ENCODE results near the gene ALPK1.

Gene ALPK1

GRCh38 chr4:112377594-112378242 is 80.5 kb downstream of the ALPK1 start:
- H3K9me3 Mint-ChIP-seq, result no peaks in the 10 kb centered on the region
- no peak overlapping the region for H3K27ac Mint-ChIP-seq
- H3K4me1 Mint-ChIP-seq, result no peaks in the 10 kb centered on the region
- no peak for DNase-seq (ENCODE audit: low spot score in 2 of 2)
- no peak overlapping the region for H3K4me3 Mint-ChIP-seq
- H3K36me3 Mint-ChIP-seq, result no peaks in the 10 kb centered on the region
- no peak for ATAC-seq

GRCh38 chr4:112378243-112378620 is 81.1 kb downstream of the ALPK1 start:
- H3K36me3 Mint-ChIP-seq, result no peaks in the 10 kb centered on the region
- no peaks in the 10 kb centered on the region for H3K4me1 Mint-ChIP-seq
- ATAC-seq (no peak), DNase-seq (ENCODE audit: low spot score in 2 of 2) (no peak)
- no peaks in the 10 kb centered on the region for H3K9me3 Mint-ChIP-seq
- no peak overlapping the region for H3K4me3 Mint-ChIP-seq
- no peak overlapping the region for H3K27ac Mint-ChIP-seq

GRCh38 chr4:112378858-112379257 is 81.7 kb downstream of the ALPK1 start:
- Mint-ChIP-seq H3K27ac (no peak overlapping the region), H3K4me1 (no peaks in the 10 kb centered on the region), H3K36me3 (no peaks in the 10 kb centered on the region), H3K9me3 (no peaks in the 10 kb centered on the region), H3K4me3 (no peak overlapping the region)
- DNase-seq (ENCODE audit: low spot score in 2 of 2) (no peak), ATAC-seq (no peak)

- H3K27ac Mint-ChIP-seq, result no peak overlapping the region
These were observed 82.1 kb downstream of the ALPK1 start for GRCh38 chr4:112379306-112379705.

GRCh38 chr4:112381996-112382692 is 85.0 kb downstream of the ALPK1 start:
- H3K27ac Mint-ChIP-seq, result no peak overlapping the region
- ATAC-seq (no peak), DNase-seq (ENCODE audit: low spot score in 2 of 2) (no peak)
- H3K4me1 Mint-ChIP-seq, result no peaks in the 10 kb centered on the region
- no peaks in the 10 kb centered on the region for H3K9me3 Mint-ChIP-seq
- no peak overlapping the region for H3K4me3 Mint-ChIP-seq
- H3K36me3 Mint-ChIP-seq, result no peaks in the 10 kb centered on the region

More at GRCh38 chr4:112379306-112379705, 82.1 kb downstream of the ALPK1 start:
- H3K9me3 Mint-ChIP-seq, result no peaks in the 10 kb centered on the region
- no peaks in the 10 kb centered on the region for H3K4me1 Mint-ChIP-seq
- no peak for ATAC-seq
- no peaks in the 10 kb centered on the region for H3K36me3 Mint-ChIP-seq
- no peak overlapping the region for H3K4me3 Mint-ChIP-seq
- DNase-seq (ENCODE audit: low spot score in 2 of 2), result no peak

- Mint-ChIP-seq H3K27ac (no peak overlapping the region), H3K9me3 (no peaks in the 10 kb centered on the region), H3K36me3 (no peaks in the 10 kb centered on the region), H3K4me3 (no peak overlapping the region), H3K4me1 (no peaks in the 10 kb centered on the region)
- ATAC-seq (no peak), DNase-seq (ENCODE audit: low spot score in 2 of 2) (no peak)
These were observed 88.9 kb downstream of the ALPK1 start for GRCh38 chr4:112386071-112386470.

- no peaks in the 10 kb centered on the region for H3K9me3 Mint-ChIP-seq
- ATAC-seq, result no peak
- no peaks in the 10 kb centered on the region for H3K4me1 Mint-ChIP-seq
- H3K36me3 Mint-ChIP-seq, result no peaks in the 10 kb centered on the region
- DNase-seq (ENCODE audit: low spot score in 2 of 2), result no peak
- H3K4me3 Mint-ChIP-seq, result no peak overlapping the region
- no peak overlapping the region for H3K27ac Mint-ChIP-seq
These were observed 104.9 kb downstream of the ALPK1 start for GRCh38 chr4:112402098-112402497.

GRCh38 chr4:112403101-112403945 is 106.2 kb downstream of the ALPK1 start:
- Mint-ChIP-seq H3K4me3 (no peak overlapping the region), H3K4me1 (no peaks in the 10 kb centered on the region), H3K9me3 (no peaks in the 10 kb centered on the region), H3K27ac (no peak overlapping the region), H3K36me3 (no peaks in the 10 kb centered on the region)
- no peak for ATAC-seq
- no peak for DNase-seq (ENCODE audit: low spot score in 2 of 2)

GRCh38 chr4:112410364-112410763 is 113.2 kb downstream of the ALPK1 start:
- no peaks in the 10 kb centered on the region for H3K9me3 Mint-ChIP-seq
- H3K4me3 Mint-ChIP-seq, result no peak overlapping the region
- ATAC-seq (no peak), DNase-seq (ENCODE audit: low spot score in 2 of 2) (no peak)
- no peak overlapping the region for H3K27ac Mint-ChIP-seq
- no peaks in the 10 kb centered on the region for H3K4me1 Mint-ChIP-seq
- H3K36me3 Mint-ChIP-seq, result peaks cover 3% of the 10 kb centered on the region

GRCh38 chr4:112410804-112411203 is 113.6 kb downstream of the ALPK1 start:
- Mint-ChIP-seq H3K27ac (no peak overlapping the region), H3K4me3 (no peak overlapping the region), H3K36me3 (peaks cover 7% of the 10 kb centered on the region), H3K9me3 (no peaks in the 10 kb centered on the region), H3K4me1 (no peaks in the 10 kb centered on the region)
- DNase-seq (ENCODE audit: low spot score in 2 of 2), result no peak
- no peak for ATAC-seq

- H3K27ac Mint-ChIP-seq, result no peak overlapping the region
- DNase-seq (ENCODE audit: low spot score in 2 of 2) (no peak), ATAC-seq (no peak)
- peaks cover 7% of the 10 kb centered on the region for H3K36me3 Mint-ChIP-seq
- no peaks in the 10 kb centered on the region for H3K4me1 Mint-ChIP-seq
- H3K4me3 Mint-ChIP-seq, result no peak overlapping the region
- H3K9me3 Mint-ChIP-seq, result no peaks in the 10 kb centered on the region
These were observed 114.8 kb downstream of the ALPK1 start for GRCh38 chr4:112411781-112412550.

GRCh38 chr4:112416464-112416863 is 119.3 kb downstream of the ALPK1 start:
- ATAC-seq (no peak), DNase-seq (ENCODE audit: low spot score in 2 of 2) (no peak)
- Mint-ChIP-seq H3K4me3 (no peak overlapping the region), H3K4me1 (no peaks in the 10 kb centered on the region), H3K36me3 (peaks cover 7% of the 10 kb centered on the region), H3K27ac (no peak overlapping the region), H3K9me3 (no peaks in the 10 kb centered on the region)

- Mint-ChIP-seq H3K27ac (no peak overlapping the region), H3K9me3 (no peaks in the 10 kb centered on the region), H3K4me1 (no peaks in the 10 kb centered on the region), H3K4me3 (no peak overlapping the region), H3K36me3 (peaks cover 7% of the 10 kb centered on the region)
- DNase-seq (ENCODE audit: low spot score in 2 of 2) (no peak), ATAC-seq (no peak)
These were observed 120.9 kb downstream of the ALPK1 start for GRCh38 chr4:112418092-112418491.

- no peak overlapping the region for H3K4me3 Mint-ChIP-seq
- no peak overlapping the region for H3K27ac Mint-ChIP-seq
- no peaks in the 10 kb centered on the region for H3K36me3 Mint-ChIP-seq
- H3K9me3 Mint-ChIP-seq, result no peaks in the 10 kb centered on the region
- ATAC-seq (no peak), DNase-seq (ENCODE audit: low spot score in 2 of 2) (no peak)
- no peaks in the 10 kb centered on the region for H3K4me1 Mint-ChIP-seq
These were observed 124.7 kb downstream of the ALPK1 start for GRCh38 chr4:112421911-112422310.

GRCh38 chr4:112422644-112423043 is 125.5 kb downstream of the ALPK1 start:
- no peak overlapping the region for H3K27ac Mint-ChIP-seq
- no peaks in the 10 kb centered on the region for H3K9me3 Mint-ChIP-seq
- no peak for ATAC-seq
- no peak for DNase-seq (ENCODE audit: low spot score in 2 of 2)
- H3K4me1 Mint-ChIP-seq, result no peaks in the 10 kb centered on the region
- no peak overlapping the region for H3K4me3 Mint-ChIP-seq
- no peaks in the 10 kb centered on the region for H3K36me3 Mint-ChIP-seq

All from stimulated activated effector memory CD8-positive, alpha-beta T cell treated with anti-CD3 and anti-CD28 coated beads, Interleukin-12 subunit alpha, Interleukin-12 subunit beta, amount 100 ng/mL, for 72 hours (primary cell).